ENCODE measurements around the gene HIF1A. TPM values are rescaled to one million over a fixed set of nuclear protein-coding genes. Genes with fewer than 3 reads are reported as not detected.

The HIF1A gene
- total and polyA plus RNA-seq, 2 of the 8 experiments (the other 6 are each of a cell fraction or from before 2014, with no cell fraction given): 54.8 to 175 TPM

- no peak for TF ChIP-seq RNF2 (IDR thresholded peaks at IDR 0.05; ENCODE audit: borderline replicate concordance, low read depth, low read length, missing control alignments, poor library complexity, severe bottlenecking)
- TF ChIP-seq TCF12 (IDR thresholded peaks at IDR 0.05; ENCODE audit: low read depth, low read length): no peak
- no peak for TF ChIP-seq BRCA1 (IDR thresholded peaks at IDR 0.05; ENCODE audit: low read depth, low read length)
Observed at GRCh38 chr14:61769893-61770292, 74.6 kb downstream of the HIF1A start (continued).
